ENCODE measurements around the gene KIF13A.
"Not testable (repeated sequence)": the region's sequence is repeated elsewhere in the genome, so short reads cannot be mapped to it uniquely, and the experiment has no call there.

Gene KIF13A

GRCh38 chr6:17878734-17879133 lies 108.7 kb downstream of the KIF13A start:
- no peak for FAIRE-seq

GRCh38 chr6:17877895-17878440 lies 109.5 kb downstream of the KIF13A start:
- no peak for FAIRE-seq
- no peak for DNase-seq (ENCODE audit: insufficient read length, low spot score)

More at GRCh38 chr6:17878734-17879133, 108.7 kb downstream of the KIF13A start:
- DNase-seq (ENCODE audit: insufficient read length, low spot score): no peak

GRCh38 chr6:17877196-17877894 lies 110.1 kb downstream of the KIF13A start:
- no peak for FAIRE-seq
- no peak for DNase-seq (ENCODE audit: insufficient read length, low spot score)

- DNase-seq (ENCODE audit: insufficient read length, low spot score) (no peak), FAIRE-seq (no peak)
Measured at GRCh38 chr6:17874753-17875152, 112.7 kb downstream of the KIF13A start.

GRCh38 chr6:17872908-17873307 lies 114.5 kb downstream of the KIF13A start:
- FAIRE-seq (no peak), DNase-seq (ENCODE audit: insufficient read length, low spot score) (no peak)

GRCh38 chr6:17871836-17872235 lies 115.6 kb downstream of the KIF13A start:
- DNase-seq (ENCODE audit: insufficient read length, low spot score) (no peak), FAIRE-seq (no peak)

GRCh38 chr6:17871189-17871519 lies 116.3 kb downstream of the KIF13A start:
- no peak for DNase-seq (ENCODE audit: insufficient read length, low spot score)
- no peak for FAIRE-seq

GRCh38 chr6:17870300-17871188 lies 116.9 kb downstream of the KIF13A start:
- DNase-seq (ENCODE audit: insufficient read length, low spot score): no peak

GRCh38 chr6:17869753-17870050 lies 117.7 kb downstream of the KIF13A start:
- DNase-seq (ENCODE audit: insufficient read length, low spot score) (no peak), FAIRE-seq (no peak)

More at GRCh38 chr6:17870300-17871188, 116.9 kb downstream of the KIF13A start:
- FAIRE-seq: no peak

GRCh38 chr6:17869010-17869752 lies 118.3 kb downstream of the KIF13A start:
- DNase-seq (ENCODE audit: insufficient read length, low spot score) (no peak), FAIRE-seq (no peak)

GRCh38 chr6:17867880-17868279 lies 119.6 kb downstream of the KIF13A start:
- no peak for DNase-seq (ENCODE audit: insufficient read length, low spot score)
- no peak for FAIRE-seq

- FAIRE-seq: no peak
- no peak for DNase-seq (ENCODE audit: insufficient read length, low spot score)
Measured at GRCh38 chr6:17866876-17867444, 120.5 kb downstream of the KIF13A start.

GRCh38 chr6:17865798-17866725 lies 121.4 kb downstream of the KIF13A start:
- no peak for FAIRE-seq
- DNase-seq (ENCODE audit: insufficient read length, low spot score): no peak

- DNase-seq (ENCODE audit: insufficient read length, low spot score): no peak
- FAIRE-seq: no peak
Measured at GRCh38 chr6:17865243-17865642, 122.2 kb downstream of the KIF13A start.

- no peak for FAIRE-seq
- DNase-seq (ENCODE audit: insufficient read length, low spot score): no peak
Measured at GRCh38 chr6:17863901-17864754, 123.3 kb downstream of the KIF13A start.

GRCh38 chr6:17861361-17861760 lies 126.1 kb downstream of the KIF13A start:
- FAIRE-seq: no peak
- no peak for DNase-seq (ENCODE audit: insufficient read length, low spot score)

- DNase-seq (ENCODE audit: insufficient read length, low spot score): no peak
- FAIRE-seq: no peak
Measured at GRCh38 chr6:17859846-17860245, 127.6 kb downstream of the KIF13A start.

GRCh38 chr6:17858584-17858983 lies 128.9 kb downstream of the KIF13A start:
- FAIRE-seq (no peak), DNase-seq (ENCODE audit: insufficient read length, low spot score) (no peak)

GRCh38 chr6:17857188-17857587 lies 130.2 kb downstream of the KIF13A start:
- DNase-seq (ENCODE audit: insufficient read length, low spot score); FAIRE-seq: not testable (repeated sequence)

All from GM19239 (cell line).